Hypothalamus (tissue), 51 donors: ENCODE data around the gene CHRM1.
"Not testable (repeated sequence)": the region's sequence is repeated elsewhere in the genome, so short reads cannot be mapped to it uniquely, and the experiment has no call there.

ENCODE experiments used
- DNase-seq, 51 donors: peaks; one replicate each; lab custom pipeline; 2025; lab: John Stamatoyannopoulos, UW

Gene CHRM1, protein sequence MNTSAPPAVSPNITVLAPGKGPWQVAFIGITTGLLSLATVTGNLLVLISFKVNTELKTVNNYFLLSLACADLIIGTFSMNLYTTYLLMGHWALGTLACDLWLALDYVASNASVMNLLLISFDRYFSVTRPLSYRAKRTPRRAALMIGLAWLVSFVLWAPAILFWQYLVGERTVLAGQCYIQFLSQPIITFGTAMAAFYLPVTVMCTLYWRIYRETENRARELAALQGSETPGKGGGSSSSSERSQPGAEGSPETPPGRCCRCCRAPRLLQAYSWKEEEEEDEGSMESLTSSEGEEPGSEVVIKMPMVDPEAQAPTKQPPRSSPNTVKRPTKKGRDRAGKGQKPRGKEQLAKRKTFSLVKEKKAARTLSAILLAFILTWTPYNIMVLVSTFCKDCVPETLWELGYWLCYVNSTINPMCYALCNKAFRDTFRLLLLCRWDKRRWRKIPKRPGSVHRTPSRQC

DNA sequence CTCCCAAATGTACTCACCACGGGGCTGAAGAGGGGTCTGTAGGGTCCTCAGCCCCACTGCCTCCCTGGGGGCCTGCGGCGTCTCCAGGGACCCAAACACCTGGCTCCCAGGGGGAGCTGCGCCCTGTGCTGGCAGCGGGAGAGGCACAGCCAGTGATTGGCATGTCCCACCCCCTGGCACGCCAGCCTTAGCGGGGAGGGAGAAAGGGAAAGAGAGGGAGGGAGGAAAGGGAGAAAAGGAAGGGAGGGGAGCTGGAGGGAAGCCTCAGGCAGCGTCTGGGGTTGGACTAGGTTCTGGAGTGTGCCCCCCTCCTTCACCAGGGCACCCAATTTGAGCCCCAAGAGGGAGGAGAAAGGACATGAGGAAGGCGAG is at the start of gene CHRM1:
Gene CHRM1 (minus strand): TSS at position 163 of the 372 bp plus-strand sequence. CDS start 10,263 bp downstream, outside the sequence.
- peak in 10 of 51 donors; percentile 12 to 73 (median 42) for DNase-seq

DNA sequence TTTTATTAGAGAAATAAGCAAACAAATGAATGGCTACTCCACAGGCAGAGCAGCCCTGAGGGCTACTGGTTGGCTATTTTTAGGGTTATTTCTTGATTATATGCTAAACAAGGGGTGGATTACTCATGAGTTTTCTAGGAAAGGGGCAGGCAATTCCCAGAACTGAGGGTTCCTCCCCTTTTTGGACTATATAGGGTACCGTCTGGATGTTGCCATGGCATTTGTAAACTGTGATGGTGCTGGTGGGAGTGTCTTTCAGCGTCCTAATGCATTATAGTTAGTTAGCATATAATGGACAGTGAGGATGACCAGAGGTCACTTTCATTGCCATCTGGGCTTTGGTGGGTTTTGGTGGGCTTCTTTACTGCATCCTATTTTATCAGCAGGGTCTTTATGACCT is 44.4 kb upstream of the CHRM1 start:
- DNase-seq, result no peak

DNA sequence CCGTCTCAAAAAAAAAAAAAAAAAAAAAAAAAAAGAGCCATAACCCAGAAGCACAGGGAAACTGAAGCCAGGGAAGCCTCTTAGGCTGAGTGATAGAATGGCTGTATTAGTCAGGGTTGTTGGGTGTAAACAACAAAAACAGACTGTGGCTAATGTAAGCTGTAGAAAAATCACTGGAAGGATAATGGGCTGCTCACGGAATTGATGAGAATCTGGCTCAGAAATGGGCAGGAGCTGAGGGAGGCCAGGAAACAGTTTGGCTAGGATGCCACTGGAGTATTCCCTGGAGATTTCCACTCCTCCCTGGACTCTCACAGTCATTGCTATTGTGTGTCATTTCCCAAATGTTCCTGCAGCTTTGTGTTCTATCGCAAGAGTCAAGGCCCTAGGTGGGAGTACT is 41.2 kb upstream of the CHRM1 start:
- no peak for DNase-seq

DNA sequence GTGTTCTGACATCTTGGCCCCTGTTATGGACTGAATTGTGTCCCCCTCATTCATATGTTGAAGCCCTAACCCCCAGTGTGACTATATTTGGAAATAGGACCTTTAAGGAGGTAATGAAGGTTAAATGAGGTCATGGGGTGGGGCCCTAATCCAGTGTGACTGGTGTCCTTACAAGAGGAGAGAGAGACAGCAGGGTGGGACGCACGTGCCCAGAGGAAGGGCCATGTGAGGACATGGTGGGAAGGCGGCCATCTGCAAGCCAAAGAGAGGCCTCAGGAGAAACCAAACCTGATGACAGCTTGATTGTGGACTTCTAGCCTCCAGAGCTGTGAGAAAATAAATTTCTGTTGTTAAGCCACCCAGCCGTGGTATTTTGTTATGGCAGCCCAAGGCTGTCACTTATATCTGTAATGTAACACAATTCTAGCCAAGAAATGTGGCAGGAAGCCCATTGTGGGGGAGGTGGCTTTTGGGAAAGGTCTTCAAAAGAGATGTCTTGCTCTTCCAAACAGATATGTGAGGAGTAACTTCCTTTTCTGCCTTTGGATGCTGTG is 39.9 kb upstream of the CHRM1 start:
- no peak for DNase-seq

DNA sequence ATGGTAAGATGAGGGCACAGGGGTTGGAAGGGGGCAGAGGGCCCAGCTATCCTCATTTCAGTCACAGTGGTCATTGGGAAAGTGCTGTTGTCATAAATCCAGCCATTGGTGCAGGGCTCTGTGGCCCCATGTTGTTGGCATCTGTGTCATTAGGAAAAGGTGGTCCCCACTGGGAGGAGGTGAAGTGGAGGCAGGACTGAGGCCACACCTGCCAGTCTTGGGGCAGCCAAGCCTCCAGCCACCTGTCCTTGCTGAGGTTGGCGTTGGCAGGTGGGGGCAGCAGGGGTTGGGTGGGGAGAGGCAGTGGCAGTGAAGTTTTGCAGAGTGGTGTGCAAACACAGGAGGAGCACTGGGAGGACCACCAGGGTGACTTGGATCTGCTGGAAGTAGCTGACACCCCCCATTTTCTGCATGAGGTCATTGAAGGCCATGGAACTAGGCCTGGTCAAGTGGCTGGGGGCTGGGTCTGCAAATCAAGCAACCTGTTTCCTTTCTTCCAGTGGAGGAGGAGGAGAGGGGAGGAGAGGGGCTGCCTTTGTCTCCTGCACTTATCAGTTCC is 38.3 kb upstream of the CHRM1 start:
- no peak for DNase-seq

DNA sequence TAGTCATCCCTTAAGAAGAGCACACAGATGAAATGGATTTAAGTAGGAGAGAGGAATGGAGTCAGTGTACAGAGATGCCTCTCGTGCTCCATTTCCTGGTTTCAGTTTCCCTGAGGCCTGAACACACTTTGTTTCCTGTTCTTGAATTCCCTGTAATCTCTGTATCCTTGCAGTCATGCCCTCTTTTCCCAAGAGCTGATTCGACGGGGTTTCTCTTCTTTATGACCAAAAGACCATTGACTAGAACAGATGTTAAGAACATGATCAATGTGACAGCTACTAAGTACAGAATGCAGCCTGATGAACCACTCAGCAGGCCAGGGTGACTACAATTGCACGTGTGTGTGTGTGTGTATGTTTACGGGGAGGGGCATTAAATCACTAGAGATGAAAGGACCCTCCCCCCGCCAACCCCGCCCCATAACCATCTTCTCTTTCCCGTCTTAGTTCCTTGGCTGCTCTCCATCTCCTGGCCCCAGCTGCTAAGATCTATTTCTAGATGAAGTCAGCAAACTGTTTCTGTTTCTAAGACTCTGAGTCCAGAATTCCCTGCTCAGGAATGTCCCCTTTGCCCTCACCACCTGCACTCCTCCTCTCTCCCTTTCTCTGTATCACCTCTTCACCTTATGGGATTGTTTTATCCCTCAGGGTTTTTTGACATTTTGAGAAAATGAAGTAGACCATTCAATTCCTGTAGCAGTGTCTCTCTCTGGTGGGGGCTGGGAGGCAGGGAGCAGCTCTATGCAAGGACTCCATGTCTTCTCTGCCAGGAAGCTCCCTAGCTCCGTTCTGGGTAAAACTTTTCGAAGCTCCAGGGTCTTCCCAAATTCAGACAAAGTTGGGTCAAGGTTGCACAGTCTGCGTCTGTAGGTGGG is 37.6 kb upstream of the CHRM1 start:
- no peak for DNase-seq

DNA sequence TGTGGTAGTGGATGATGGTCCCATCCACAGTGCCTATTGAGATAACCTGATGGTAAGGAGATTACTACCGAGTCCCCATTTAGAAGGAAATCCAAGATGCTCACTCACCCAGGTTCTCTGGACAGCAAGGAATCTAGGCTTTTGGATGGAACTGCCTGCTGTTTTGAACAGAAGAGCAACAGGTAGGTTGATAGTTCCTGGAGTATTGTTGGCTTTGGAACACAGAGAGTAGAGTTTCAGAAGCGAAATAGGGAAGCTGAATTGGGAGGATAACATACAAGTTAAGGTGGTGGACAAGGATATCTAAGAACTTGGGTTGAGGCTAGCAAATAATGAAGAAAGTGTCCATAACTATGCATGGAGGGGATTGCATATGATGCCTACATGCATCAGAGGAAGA is 36.0 kb upstream of the CHRM1 start:
- DNase-seq, result no peak

DNA sequence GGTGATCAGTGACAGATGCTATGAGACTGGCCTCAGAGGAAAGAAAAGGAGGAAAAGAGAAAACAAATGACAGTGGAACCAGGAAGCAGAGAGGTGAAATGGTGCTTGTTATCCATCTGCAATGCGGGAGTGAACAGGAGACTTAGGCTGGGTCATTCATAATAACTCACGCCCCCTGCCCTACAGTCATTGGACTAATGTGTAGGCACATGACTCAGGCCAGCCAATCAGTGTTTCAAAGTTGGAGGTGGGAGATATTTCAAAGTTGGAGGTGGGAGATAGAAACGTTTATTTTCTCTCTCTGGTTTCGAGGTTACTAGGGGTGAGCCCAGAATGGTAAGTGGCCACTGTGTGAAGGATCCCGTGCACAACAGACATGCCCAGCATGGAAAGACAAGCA is 33.3 kb upstream of the CHRM1 start:
- DNase-seq, result no peak

DNA sequence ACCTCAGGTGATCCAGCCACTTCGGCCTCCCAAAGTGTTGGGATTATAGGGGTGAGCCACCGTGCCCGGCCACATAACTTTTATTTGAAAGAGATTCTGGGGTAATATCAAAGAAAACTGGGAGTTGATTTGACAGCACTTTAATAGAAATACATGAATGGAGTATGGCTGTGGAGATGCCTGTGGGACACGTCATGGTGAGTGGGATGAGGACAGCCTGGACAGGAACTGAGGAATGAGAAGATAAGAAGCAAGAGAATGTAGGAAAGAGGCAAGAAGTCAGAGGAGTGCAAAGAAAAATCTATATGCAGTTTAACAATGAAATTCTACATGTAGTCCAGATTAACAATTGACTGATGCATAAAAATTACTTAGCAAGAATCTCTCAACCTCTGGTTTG is 32.6 kb upstream of the CHRM1 start:
- DNase-seq, result no peak

DNA sequence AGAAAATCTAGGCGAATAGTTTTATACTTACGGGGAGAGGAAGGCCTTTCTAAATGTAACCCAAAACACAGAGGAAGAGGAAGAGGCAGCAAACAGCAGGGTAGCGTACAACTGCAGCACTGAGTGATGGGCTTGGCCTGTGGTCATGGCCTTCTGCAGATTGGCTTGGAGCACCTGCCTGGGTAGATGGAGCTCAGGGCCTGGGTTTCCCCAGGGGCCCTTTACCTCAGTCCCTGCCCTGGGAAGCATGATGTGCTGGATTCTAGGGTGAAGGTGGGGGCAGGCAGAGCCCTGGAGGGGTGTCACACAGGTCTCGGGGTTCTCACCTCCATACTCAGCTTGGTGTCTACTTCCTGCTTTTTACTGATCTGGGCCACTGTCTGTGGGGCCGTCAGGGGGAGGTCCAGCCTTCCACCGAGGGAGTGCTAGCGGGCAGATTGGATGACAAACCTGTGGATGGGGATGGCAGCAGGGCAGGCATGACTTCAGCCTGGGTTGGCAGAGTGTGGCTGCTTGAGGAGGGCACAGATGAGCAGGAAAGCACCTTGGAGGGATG is 27.7 kb upstream of the CHRM1 start:
- DNase-seq, result no peak

DNA sequence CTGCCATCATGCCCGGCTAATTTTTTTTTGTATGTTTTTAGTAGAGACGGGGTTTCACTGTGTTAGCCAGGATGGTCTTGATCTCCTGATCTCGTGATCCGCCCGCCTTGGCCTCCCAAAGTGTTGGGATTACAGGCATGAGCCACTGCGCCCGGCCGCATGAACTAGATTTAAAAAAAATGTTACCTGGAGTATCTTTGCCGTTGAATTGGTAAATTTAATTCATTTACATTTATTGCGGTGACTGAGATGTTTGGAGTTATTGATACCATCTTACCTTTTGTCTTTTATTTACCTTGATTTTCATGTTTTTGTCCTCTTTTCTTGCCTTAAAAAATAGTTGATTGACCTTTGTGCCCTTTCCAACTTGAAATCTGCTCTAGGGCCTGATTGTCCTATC is 24.4 kb upstream of the CHRM1 start:
- not testable (repeated sequence) for DNase-seq

DNA sequence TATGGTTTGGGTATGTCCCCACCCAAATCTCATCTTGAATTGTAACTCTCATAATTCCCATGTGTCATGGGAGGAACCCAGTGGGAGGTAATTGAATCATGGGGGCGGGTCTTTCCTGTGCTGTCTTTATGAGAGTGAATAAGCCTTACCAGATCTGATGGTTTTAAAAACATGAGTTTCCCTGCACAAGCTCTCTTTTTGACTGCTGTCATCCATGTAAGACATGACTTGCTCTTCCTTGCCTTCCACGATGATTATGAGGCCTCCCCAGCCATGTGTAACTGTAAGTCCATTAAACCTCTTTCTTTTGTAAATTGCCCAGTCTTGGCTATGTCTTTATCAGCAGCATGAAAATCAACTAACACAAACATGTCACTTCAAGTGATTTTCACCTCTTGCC is 16.4 kb upstream of the CHRM1 start:
- DNase-seq, result not testable (repeated sequence)

DNA sequence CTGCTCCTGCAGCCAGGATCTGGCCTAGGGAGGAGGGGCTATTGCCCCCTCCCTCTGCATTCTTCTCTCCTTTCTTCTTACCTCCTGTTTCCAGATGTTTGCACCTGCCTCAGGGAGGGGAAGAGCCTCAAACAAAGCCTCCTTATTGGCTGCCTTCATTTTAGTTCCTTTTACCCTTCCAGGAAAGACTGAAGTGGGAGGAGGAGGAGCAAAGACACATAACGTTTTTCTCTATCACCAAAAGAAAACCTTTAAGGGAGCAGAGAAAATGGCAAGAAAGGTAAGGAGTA is 13.3 kb upstream of the CHRM1 start:
- no peak for DNase-seq

DNA sequence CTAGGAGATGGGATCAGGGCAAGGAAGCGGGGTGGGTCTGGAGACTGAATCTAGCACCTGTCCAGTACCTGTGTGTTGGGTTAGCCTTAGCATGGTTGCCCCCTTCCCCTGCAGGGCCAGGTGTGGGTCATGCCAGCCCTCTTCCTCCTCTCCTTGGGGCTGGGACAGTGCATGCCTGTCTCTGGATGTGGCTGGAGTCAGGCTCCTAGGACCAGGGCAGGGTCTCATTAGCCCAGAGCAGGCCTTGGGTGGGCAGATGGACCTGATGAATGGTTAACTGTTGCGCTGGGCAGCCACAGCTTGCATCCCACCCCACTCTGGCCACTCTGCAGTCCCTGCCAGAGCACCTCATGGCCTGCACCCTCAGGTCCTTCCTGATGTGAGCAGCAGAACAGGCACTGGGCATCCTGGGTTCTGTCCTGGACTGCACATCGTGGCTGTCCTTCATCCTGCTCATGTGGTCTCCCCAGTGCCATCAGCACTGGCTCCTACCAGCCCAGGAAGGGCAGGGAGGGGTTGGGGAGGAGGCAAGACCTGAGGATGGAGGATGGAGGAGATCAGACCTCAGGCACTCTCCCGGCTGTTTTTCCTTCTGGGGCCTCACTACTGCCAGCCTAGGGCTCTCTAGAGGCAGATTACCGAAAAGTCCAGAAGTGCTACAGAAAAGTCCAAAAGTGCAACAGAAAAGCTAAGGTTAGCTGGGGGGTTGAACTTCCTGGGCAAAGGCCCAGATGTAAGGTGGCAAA is 12.8 kb upstream of the CHRM1 start:
- DNase-seq, result no peak

DNA sequence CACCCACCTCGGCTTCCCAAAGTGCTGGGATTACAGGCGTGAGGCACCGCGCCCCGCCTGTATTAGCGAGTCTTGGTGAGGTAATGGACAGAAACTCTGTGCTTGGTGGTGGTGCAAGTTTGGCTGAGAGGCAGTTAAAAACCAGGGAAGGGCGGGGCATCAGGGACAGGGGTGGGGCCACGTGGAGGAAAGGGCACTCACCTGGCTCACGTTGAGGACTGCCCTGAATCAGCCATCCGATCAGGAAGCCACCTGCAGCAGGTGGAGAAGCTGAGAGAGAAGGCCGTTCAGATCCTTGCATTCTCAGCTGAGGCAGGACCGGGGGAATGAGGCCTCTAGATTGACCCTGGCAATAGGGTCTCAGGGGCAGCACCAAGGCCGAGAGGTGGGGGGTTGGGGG is 12.1 kb upstream of the CHRM1 start:
- DNase-seq, result no peak

DNA sequence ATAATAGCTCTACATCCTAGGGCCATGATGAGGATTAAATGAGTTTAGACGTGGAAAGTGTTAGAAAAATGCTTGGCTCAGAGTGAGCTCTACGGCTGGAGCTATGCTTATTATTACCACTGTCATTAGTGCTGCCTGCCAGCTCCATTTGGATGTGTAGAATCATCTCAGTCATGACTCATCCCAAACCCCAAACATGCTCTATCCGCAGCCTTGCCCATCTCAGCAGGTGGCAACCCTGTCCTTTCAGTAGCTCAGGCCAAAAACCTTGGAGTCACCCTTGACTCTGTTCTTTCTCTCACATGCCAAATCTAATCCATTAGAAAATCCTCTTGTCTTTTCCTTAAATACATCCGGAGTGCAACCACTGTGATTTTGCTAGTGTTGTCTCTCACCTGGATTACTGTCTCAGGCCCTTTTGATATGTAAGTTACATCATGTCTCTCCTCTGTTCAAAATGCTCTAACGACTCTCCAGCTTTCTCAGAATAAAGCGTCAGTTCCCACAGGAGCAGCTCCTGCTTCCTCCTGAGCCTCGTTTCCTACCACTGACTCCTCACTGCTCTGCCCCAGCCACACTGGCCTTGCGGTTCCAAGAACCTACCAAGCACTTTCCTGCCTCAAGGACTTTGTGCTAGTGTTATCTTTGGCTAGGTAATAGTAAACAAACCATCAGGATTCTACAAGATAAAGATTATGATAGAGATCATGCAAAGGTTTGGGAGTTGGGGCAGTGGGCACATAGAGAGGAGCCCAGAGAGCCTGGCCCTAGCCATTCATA is 10.5 kb upstream of the CHRM1 start:
- no peak for DNase-seq

DNA sequence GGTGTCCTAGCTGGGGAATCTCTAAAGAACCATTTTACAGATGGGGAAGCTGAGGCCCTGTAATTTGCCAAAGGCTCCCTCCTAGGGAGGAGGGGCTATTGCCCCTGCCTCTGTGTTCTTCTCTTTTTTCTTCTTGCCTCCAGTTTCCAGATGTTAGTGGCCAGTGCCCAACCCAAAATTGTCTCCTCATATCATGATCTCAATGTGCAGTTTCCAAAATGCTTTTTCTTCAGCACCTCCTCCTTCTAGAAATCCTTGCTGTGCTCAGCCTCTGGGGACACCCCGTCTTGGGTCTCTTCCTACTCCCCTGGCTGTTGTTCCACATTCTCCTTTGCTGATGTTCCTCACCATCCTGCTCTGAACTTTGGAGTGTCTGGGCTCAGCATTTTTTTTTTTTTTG is 9.5 kb upstream of the CHRM1 start:
- no peak for DNase-seq

DNA sequence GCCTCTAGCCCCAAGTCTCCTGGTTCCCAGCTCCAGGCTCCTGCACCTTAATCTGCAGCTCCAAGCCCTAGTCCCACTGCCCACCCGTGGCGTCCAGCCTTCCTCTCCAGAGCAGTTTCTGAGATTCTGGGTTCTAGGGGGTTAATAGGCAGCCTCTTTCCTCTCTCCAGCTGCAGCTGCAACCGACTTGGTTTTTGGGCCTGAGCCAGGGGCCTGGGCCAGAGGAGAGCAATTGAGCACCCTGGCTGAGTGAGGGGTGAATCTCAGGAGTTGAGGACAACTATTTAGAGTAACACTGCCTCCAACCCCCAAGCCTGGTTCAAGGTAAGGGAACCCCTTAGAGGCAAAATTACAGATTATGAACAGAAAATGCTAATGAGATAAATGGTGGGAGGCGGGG is 9.0 kb upstream of the CHRM1 start:
- DNase-seq, result no peak

DNA sequence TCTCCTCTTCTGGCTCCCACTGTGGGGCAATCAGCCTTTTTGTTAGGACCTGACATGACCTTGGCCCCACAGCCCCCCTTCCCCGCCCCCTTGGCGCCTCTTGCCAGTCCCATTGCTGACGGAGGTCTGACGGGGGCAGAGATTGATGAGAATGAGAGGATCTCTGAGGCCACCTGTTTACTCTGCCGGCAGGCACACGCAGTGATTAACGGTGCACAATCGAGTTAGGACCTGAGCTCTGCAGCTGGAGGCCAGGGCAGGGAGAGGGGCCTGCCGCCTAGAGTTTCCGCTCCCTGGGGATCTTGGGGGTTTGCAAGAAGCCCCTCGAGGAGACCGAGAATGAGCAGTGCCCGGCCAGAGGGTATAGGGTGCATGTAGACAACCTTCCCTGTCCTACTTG is 6.8 kb upstream of the CHRM1 start:
- no peak for DNase-seq
